Cardiac fibroblast (primary cell): Measurements from ENCODE around the gene APH1A.
"Not testable (repeated sequence)": the region's sequence is repeated elsewhere in the genome, so short reads cannot be mapped to it uniquely, and the experiment has no call there.

Experiments
- DNase-seq, 2 donors: peaks; one replicate each; pipeline versions ENCODE4 v3.0.0 to v3.0.0-alpha.2; 2010; ENCODE audit warnings: low read depth in 2 of 2
- H3K4me3 ChIP-seq, 2 donors: replicated peaks in 1 of 2; 1 replicate in 1 of 2; 2 replicates in 1 of 2; pipeline ENCODE4 v1.5.1; 2011; ENCODE audit warnings: low read depth in 2 of 2, low read length in 2 of 2, mild to moderate bottlenecking in 2 of 2, moderate library complexity in 1 of 2
- CTCF ChIP-seq: IDR thresholded peaks from one replicate; pipeline ENCODE4 v1.5.1; 2011; ENCODE audit warnings: low read depth, mild to moderate bottlenecking, low read length, inconsistent platforms

The APH1A gene

DNA sequence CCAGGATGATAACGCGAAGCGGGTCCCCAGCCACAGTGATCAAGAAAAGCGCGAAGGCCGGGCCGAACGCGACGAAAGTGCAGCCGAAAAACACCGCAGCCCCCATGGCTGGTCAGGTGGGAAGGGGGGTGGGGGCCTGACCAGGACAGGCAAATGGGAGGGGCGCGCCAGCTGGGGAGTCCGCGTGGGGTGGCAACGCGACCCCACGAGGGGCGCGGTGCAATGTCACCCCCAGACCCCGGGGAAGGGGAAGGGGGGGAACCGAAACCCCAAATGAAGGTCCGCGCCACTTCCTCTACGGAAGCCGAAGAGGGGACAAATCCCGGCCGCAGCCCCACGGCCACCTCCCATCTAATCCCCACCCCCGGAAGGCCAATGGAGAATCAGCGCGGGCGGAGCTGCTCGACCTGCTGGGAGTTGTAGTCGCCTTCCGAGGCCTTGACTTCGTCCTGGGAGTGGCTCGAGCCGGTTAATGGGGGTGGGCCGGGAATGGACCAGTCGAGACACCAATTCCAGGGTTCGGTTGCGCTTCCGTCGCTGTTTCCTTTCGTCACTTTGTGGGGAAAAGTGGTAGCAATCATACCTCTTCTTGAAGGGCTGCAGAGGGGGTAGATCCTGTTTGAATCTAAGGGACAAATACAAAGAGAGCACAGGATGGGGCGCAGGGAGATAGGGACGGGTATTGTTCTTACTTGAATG is at the start of gene APH1A:
APH1A (minus strand) TSS at position 312 of the 699 bp plus-strand sequence; CDS start at position 106, 206 bp downstream.
- no peak for TF ChIP-seq CTCF
- DNase-seq: peak; percentile 97 to 98
- H3K4me3 ChIP-seq: peak within 1 kb of the TSS; percentile 90 to 98

- not testable (repeated sequence) for H3K4me3 ChIP-seq, DNase-seq
Observed at GRCh38 chr1:150314691-150315090, 45.9 kb upstream of the APH1A start.

GRCh38 chr1:150311762-150312161 is 42.9 kb upstream of the APH1A start:
- TF ChIP-seq CTCF: no peak
- DNase-seq: no peak
- H3K4me3 ChIP-seq: no peak overlapping the region

DNA sequence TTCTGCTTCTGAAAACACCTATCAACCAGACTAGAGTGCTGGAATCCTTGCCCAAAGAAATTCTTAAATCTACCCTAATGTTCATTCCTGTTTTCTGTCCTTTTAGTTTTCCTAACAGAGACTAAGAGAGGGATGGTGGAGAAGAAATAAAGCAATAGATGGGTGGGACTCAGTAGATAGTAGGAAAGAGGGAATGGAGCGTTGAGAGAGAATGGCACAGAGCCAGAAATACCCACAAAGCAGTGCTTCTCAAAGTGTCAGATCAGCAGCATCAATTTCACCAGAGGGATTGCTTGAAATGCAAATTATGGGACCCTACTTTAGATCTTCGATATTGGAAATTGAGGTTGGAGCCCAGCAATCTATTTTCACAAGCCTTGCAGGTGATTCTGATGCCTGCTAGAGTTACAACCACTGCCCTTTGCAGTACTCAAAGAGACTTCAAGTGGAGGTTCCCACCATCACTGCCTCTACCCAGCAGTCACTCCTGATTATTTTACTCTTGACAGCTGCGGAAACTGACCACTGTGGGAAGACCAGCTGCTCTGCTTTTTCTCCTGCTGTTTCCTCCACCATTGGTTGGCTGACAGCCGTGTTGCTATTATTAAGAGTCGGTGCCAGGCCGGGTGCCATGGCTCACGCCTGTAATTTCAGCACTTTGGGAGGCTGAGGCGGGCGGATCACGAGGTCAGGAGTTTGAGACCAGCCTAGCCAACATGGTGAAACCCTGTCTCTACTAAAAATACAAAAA is 41.1 kb upstream of the APH1A start:
- no peak overlapping the region for H3K4me3 ChIP-seq
- TF ChIP-seq CTCF: no peak
- DNase-seq: no peak

DNA sequence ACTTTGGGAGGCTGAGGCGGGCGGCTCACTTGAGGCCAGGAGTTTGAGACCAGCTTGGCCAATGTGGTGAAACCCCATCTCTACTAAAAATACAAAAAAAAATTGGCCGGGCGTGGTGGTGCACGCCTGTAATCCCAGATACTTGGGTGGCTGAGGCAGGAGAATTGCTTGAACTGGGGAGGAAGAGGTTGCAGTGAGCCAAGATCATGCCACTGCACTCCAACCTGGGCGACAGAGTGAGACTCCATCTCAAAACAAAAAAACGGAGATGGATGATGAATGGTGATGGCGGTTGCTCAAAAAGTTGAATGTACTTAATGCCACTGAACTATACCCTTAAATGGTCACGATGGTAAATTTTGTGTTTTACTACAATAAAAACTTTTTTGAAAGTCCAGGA is 39.8 kb upstream of the APH1A start:
- H3K4me3 ChIP-seq, DNase-seq: not testable (repeated sequence)

DNA sequence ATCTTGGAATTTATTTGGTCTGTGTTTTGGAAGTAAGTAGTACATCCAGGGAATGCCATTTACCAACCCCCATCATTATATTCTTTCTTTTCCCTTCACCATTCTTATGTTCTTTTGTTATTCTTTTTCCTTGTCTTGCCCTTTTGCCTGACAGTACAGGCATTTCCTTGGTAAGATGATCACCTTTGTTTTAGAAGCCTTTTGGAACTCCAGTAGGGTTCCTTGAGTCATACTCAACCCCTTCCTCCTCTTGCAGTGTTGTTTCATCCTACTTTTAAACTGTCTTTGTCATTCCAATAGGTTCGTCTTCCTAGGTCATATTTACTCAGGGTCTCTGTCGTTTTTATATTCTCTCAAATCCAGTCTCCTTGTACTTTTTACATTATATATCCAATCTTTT is 34.1 kb upstream of the APH1A start:
- DNase-seq: no peak
- TF ChIP-seq CTCF: no peak
- H3K4me3 ChIP-seq: no peak overlapping the region

DNA sequence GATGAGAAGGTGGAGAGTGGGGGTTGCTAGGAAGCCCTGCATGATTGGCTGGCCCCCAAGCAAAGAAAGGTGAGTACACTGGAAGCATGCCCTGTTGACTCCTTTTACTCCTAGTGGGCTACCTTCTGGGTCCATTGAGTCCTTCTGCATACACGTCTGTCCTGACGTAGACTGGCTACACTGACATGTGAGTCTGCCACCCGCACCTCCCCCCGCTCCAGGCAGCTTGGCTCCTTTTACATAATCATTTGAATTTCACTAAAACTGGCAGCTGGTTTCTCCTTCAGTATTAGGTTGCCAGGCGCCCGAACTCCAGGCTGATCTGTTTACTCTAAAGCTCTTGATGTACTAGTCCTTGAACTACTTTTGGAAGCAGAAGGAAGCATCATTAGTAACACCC is 33.5 kb upstream of the APH1A start:
- DNase-seq: no peak
- no peak overlapping the region for H3K4me3 ChIP-seq
- no peak for TF ChIP-seq CTCF
